Stimulated activated CD8-positive, alpha-beta memory T cell treated with anti-CD3 and anti-CD28 coated beads, Interleukin-15, amount 100 ng/mL, for 1 hour (primary cell): ENCODE results near the gene FOXL2NB.
A peak's percentile ranks its signal among the peaks of the same experiment; 100 is the strongest.

Experiments
- DNase-seq: peaks from one replicate; pipeline ENCODE4 v3.0.0-alpha.2; 2020; ENCODE audit warnings: low read depth

FOXL2NB gene

DNA sequence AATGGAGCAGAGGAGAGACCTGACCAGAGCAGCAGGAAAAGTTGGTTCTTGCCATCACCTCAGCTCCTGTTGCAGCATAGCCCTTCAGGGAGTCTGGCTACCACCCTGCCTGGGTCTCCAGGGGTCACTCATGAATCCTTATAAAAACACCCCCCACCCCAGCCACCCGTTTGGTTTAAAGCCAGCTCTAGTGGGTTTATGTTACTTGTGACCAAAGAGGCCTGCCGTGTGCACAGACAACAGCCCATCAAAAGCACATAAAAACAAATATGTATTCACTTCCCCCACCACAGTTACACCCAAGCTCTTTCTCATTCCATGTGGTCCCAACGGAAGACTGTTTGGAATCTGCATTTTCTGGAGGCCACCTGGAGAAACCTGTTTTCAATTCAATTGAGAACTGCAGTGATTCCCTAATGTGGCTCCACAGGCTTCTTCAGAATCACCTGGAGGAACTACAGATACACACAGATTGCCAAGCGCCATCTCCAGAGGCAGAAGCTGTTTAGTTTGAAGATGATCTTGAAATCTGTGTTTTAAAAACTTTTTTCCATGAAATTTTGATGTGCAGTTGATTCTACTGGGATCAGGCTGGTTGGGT is 13.8 kb upstream of the FOXL2NB start:
- DNase-seq = no peak

DNA sequence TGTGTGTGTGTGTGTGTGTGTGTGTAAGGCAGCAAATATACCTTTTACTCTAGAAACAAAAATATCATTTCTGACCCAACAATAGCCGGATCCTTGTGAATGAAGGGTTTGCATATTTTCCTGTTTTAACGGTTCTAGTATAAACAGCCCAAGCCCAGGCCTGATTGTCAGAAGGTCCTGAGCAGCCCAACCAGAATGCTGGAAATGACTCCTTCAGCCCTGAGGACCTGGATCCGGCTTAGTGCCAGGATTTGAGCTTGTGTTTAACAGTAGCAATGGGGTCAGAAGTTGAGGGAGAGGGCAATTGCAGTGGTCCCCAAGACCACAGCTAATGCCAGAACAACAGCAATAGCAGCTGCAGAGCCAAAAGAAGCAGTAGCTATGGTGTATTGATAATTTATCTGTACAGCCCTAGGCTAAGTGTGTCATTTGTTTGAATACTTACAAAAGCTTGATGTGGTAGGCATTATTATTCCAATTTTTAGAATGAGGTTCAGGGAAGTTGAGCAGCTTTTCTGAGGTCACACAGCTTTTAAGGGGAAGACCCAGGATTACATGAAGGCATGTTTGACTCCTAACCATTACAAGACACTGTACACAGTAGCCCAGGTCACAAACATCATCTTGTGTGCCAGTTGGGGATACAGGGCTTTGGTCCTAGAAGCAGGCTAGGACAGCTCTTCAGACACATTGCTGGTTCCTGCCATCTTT is 12.9 kb upstream of the FOXL2NB start:
- DNase-seq = no peak

GRCh38 chr3:138935505-138935862 is 11.5 kb upstream of the FOXL2NB start:
- no peak for DNase-seq

DNA sequence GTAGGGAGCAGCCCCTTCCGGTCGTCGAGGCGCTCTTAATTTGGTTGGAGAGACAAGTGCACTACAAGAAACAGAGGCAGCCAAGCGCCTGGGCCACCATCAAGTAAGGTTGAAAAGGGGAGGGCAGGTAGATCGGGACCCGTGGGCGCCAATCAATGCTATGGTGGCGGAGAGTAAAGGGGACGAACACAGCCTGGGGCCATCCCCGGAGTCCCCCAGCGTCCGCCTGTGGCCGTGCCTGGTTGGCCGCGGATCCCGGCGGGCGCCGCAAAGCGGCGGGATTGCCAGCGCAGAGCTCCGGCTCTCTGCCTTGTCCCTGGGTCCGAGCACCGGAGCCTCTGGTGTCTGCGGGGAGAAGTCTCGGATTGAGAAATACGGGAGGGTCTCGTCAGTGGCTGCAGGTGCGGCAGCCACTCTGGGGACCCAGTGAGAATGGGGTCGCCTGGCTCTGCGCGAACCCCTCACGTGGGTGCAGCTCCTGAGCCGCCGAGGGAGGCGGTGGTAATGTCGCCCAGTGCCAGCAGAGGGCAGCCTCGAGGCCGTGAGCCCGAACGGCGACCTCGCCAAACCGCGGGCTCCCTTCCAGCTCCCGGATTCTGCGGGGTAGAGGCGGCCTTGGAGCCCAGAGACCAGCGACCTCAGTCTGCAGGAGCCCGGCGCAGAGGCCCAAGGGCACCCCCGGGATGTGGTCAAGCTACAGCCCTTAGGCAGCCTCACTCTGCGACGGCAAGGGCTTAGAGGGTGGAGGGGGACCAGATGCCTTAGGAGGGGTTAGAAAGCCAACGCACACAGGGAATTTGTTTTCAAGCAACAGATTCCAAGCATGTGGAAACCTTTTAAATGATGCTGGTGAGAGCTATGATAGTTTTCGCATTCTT is 10.9 kb upstream of the FOXL2NB start:
- peak; percentile 55 for DNase-seq

- DNase-seq = no peak
Measured at GRCh38 chr3:138936741-138937689, 10.0 kb upstream of the FOXL2NB start.

DNA sequence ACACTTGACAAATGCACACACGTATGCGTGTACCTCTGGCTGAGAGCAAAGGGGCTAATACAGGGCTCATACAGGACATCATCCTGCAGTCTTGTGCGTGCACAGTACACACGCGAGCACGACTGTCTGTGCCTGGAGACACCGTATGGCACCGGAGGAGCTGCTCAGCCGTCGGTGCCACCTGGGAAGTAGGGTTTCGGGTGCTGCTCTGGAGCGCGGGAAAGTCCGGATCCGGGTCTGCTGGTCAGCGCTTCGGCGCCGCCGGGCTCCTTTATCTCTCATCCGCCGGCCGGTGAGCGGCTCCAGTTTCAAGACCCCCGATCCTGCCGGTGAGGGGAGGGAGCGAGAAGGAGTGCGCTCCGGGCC is 9.3 kb upstream of the FOXL2NB start:
- no peak for DNase-seq

DNA sequence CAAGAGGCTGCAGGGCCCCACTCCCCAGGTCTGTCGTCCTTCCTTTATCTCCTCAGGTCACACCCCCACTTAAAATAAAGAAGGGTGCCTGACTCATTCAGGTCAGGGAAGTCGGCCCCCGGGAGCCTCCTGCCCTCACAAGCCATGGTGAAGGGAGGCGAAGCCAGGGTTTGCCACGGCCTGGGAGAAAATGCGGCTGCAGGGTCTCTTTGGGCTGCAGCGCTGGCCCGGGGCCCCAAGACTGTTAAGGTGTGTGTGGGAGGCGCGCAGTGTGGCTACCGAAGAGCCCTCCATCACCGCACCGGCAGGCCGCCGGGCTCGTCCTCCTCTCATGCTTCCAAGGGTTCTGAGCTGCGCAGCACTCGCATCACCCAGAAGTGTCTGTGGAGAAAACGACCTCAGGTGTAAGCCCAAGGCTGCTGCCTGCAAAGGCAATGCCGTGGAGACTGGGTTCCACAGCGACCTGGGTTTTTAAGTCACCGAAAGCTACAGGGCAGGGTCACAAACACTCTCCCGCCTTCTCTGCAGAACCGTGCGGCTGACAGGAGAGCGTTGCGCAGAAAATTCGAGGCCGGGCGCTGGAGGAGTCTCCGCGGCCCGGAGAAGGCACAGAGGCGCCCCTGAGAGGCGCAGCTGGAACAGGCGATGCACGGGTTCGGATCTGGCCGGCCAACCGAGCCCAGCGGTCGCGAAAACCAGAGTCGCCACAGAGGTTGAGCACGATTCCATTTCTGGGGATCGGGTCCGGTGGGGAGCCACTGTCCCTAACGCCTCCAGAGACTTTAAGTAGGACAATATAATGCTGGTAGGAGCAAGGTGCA is 8.8 kb upstream of the FOXL2NB start:
- DNase-seq = no peak

DNA sequence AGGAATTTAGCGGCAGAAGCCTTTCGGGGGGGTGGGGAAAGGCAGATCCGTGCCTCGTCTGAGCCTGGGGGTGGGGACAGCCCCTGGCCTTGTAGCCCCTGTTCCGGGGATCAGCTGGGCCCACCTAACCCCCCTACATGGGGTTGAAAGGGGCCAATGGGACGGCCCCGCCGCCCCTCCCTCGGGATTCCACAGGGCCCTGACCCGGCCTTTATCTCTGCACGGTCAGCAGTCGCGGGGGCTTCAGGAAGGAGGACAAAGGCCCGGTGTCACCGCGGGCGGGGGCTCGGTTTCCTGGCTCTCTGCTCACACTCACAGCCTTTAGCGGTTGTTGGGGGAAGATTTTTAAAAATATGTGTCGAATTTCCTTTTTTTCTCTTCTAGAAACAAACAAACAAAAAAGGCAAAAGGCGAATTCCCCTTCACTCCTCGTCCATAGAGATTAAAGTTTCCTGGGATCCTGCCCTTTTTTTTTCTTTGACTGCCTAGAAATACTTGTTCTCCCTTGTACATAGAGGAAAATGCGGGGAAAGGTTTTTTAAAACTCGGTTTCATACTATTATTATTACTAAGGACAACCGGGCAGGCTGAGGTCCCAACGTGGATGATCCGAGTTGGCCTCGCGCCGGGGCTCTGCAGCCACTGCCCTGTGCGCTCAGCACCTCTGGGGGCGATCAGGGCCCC is 8.0 kb upstream of the FOXL2NB start:
- DNase-seq = no peak

- DNase-seq = no peak
Measured at GRCh38 chr3:138939561-138940241, 7.3 kb upstream of the FOXL2NB start.

DNA sequence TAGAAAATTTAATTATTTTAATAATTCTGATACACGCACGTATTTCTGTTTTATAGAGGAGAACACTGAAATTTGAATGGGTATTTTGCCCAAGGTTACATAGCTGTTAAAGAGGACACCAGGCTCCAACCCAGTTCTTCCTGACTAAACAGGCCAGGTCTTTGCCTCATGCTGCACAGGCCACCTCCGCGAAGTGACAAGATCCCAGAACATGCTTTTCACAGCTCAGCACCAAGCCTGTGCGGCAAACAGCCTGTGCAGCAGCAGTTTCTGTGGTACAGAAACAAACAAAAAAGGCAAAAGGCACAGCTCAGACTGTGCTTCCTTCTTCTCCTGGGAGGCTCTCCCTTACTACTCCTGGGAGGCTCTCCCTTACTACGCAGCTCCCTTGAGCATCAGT is 6.6 kb upstream of the FOXL2NB start:
- DNase-seq = no peak

DNA sequence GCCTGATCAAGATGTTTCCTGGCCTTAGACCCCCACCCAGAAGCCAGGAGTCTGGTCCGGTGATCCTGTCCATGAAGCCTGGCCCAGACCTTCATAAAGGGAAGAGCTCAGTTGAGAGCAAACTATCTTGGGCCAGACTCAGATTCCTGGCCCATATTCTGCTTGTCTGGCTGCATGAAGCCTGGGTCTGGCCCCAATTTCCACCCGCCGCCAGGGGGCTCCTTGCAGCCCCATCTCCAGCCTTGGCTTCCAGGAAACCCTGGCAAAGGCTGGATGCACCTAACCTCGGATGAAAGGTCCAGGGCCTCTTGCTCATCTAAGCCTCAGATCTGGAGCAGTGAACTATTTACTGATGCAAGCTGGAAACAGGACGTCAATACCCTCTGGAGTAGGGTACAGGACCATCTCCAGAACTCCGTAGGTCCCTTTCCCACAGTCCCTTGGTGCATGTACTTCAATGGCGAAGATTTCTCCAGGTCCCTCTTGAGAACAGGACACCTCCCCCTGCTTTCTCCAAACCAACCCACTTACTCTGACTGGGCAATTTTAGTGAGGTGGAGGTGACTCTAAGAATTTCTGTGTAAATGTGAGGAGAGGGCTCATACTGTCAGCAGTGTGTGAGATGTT is 5.6 kb upstream of the FOXL2NB start:
- DNase-seq = no peak

- DNase-seq = no peak
Measured at GRCh38 chr3:138942271-138942670, 4.7 kb upstream of the FOXL2NB start.

DNA sequence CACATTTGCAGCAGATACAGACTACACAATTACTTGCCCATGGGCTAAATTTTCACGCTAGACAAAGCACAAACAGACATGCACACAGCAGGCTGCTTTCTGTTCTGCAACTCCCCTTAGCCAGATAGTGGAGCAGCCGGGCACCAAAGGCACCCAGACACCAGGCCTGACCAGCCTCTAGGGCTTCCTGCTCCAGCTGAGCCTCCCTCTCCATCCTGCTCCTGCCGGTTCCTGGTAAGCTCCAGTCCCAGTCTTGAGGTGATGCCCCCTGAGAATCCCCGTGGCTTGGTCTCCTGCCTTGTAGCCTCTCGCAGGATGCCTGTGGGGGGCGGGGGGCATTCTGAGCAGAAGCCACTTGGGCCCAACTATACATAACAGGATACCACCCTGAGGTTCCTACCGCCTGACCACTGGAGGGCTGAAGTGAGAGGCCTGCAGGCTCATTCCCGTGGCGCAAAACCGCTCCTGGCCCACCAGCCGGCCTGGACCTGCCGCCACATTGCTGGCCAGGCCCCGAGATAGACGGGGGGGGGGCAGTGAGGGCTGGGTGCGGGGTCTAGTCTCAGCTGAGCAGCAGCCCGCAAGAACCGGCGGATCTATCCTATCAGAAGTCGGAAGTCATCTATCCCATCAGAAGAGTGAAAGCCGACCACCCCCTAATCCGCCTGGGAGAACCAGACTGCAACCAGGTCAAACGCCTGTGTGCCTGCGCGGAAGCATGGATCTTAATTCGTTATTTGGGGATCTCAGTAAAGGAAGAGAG is 4.0 kb upstream of the FOXL2NB start:
- DNase-seq = no peak

DNA sequence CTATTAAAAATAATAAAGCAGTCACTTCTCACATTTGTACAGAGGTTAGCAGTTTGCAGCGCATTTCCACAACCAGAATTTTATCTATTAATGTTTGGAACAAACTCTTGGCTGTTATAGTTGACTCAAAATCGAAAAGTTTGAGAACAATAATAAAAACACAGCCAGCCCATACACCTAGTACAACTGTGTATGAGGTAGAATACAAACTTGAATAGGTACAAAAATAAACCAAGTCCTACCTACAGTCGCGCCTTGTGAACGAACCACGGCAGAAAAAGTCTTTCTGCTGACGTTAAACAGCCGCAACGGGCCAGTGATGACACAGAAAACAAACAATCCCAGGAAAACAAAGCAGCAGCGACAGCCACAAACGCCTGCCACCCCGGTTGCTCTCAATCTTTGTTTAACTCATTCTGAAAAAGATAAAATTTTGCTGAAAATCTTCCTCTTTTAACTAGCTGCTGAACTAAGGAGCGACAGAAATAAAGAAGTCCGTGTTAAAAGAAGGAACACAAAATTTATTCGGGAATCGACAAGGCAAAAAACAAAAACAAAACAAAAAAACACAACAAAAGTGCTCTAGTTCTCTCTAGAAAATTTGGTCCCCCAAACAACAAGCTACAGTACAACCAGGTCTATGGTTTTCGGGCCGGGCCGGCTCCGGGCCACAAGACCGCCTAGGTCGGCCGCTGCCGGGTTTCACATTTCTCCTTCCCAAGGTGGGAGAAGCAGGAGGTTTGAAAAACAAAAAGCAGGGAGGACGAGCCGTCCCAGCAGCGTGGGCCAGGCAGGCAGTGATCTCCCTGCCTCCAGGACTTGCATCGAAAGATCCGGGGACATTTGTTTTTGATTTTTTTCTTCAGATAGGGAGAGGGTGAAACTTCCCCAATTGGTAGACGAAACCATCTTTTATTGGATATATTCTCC is 3.0 kb upstream of the FOXL2NB start:
- no peak for DNase-seq

- DNase-seq = no peak
Measured at GRCh38 chr3:138944654-138944928, 2.4 kb upstream of the FOXL2NB start.

- no peak for DNase-seq
Measured at GRCh38 chr3:138944929-138945708, 1.9 kb upstream of the FOXL2NB start.
